HepG2 (cell line): ENCODE results near the gene DCTN3. TPM values are rescaled to one million over a fixed set of nuclear protein-coding genes. Genes with fewer than 3 reads are reported as not detected.

Source experiments
- CBX2 ChIP-seq, 2 experiments: fragments of 200-600 bp in 1 of 2; sonication (generic); formaldehyde crosslinking in 1 of 2; IDR thresholded peaks; 2 replicates each; pipeline versions ENCODE4 v1.7.0 to v1.8.1; 2018 to 2022; ENCODE audit warnings: low read depth in 2 of 2, low read length in 1 of 2, mild to moderate bottlenecking in 1 of 2, missing genetic modification reagents in 1 of 2
- FOXJ3 ChIP-seq: sonication (generic); formaldehyde crosslinking; IDR thresholded peaks from 2 replicates; pipeline ENCODE4 v1.4.0; 2020; ENCODE audit warnings: missing genetic modification reagents, mild to moderate bottlenecking, borderline replicate concordance
- HOXA5 ChIP-seq: sonication (generic); formaldehyde crosslinking; IDR thresholded peaks from 2 replicates; pipeline ENCODE4 v1.4.0; 2020; ENCODE audit warnings: missing genetic modification reagents
- JUN ChIP-seq: sonication (generic); formaldehyde crosslinking; IDR thresholded peaks from 2 replicates; pipeline ENCODE4 v1.4.0; 2020; ENCODE audit warnings: mild to moderate bottlenecking, missing genetic modification reagents
- KDM4B ChIP-seq: sonication (generic); formaldehyde crosslinking; IDR thresholded peaks from 2 replicates; pipeline ENCODE4 v1.4.0; 2020; ENCODE audit warnings: missing genetic modification reagents
- MAFF ChIP-seq: IDR thresholded peaks from 2 replicates; pipeline ENCODE4 v1.6.1; 2011; ENCODE audit warnings: low read depth, low read length, improper control_type of control experiment
- MAFK ChIP-seq, 2 experiments: IDR thresholded peaks in 1 of 2; conservative IDR thresholded peaks in 1 of 2; 2 replicates each; pipeline ENCODE4 v1.6.1; 2011; ENCODE audit warnings: improper control_type of control experiment in 2 of 2, low read length in 2 of 2
- MXI1 ChIP-seq: IDR thresholded peaks from 3 replicates; pipeline ENCODE4 v1.6.1; 2012; ENCODE audit warnings: low read depth, low read length, inconsistent platforms, borderline replicate concordance
- NR2F1 ChIP-seq, 2 experiments: fragments of 450-650 bp in 1 of 2; formaldehyde crosslinking in 1 of 2; IDR thresholded peaks; 2 replicates each; pipeline versions ENCODE4 v1.5.0 to v1.6.1; 2016 to 2020; ENCODE audit warnings: mild to moderate bottlenecking in 1 of 2, missing compliant biosample characterization in 1 of 2, missing genetic modification reagents in 1 of 2, moderate library complexity in 1 of 2
- PATZ1 ChIP-seq: sonication (generic); formaldehyde crosslinking; IDR thresholded peaks from 2 replicates; pipeline ENCODE4 v1.4.0; 2020; ENCODE audit warnings: missing genetic modification reagents
- SMARCE1 ChIP-seq: fragments of 450-650 bp; IDR thresholded peaks from 2 replicates; pipeline ENCODE4 v1.6.1; 2017; ENCODE audit warnings: borderline replicate concordance
- SRF ChIP-seq: IDR thresholded peaks from 2 replicates; pipeline ENCODE4 v1.6.1; 2011; ENCODE audit warnings: mild to moderate bottlenecking, low read depth, low read length, moderate library complexity
- STAT5B ChIP-seq: sonication (generic); formaldehyde crosslinking; IDR thresholded peaks from 2 replicates; pipeline ENCODE4 v1.4.0; 2020; ENCODE audit warnings: missing genetic modification reagents
- SUZ12 ChIP-seq: fragments of 150-350 bp; IDR thresholded peaks from 2 replicates; pipeline ENCODE4 v1.6.1; 2014; ENCODE audit warnings: low read depth, low read length
- THAP11 ChIP-seq: IDR thresholded peaks from 2 replicates; pipeline ENCODE4 v1.6.1; 2016; ENCODE audit warnings: missing biosample characterization, missing genetic modification reagents
- ZC3H4 ChIP-seq: sonication (generic); formaldehyde crosslinking; IDR thresholded peaks from 2 replicates; pipeline ENCODE4 v1.4.0; 2020; ENCODE audit warnings: missing genetic modification reagents, borderline replicate concordance
- ZFX ChIP-seq: sonication (generic); formaldehyde crosslinking; IDR thresholded peaks from 2 replicates; pipeline ENCODE4 v1.4.0; 2020; ENCODE audit warnings: mild to moderate bottlenecking, low read depth, missing genetic modification reagents, moderate library complexity
- ZNF121 ChIP-seq: sonication (generic); formaldehyde crosslinking; IDR thresholded peaks from 2 replicates; pipeline ENCODE4 v1.5.0; 2020; ENCODE audit warnings: mild to moderate bottlenecking, missing genetic modification reagents
- ZNF234 ChIP-seq: sonication (generic); formaldehyde crosslinking; conservative IDR thresholded peaks from 2 replicates; pipeline ENCODE4 v1.5.1; 2020; ENCODE audit warnings: mild to moderate bottlenecking, missing genetic modification reagents
- ZNF296 ChIP-seq: sonication (generic); formaldehyde crosslinking; conservative IDR thresholded peaks from 2 replicates; pipeline ENCODE4 v1.5.0; 2020; ENCODE audit warnings: mild to moderate bottlenecking, missing genetic modification reagents
- ZNF446 ChIP-seq: sonication (generic); formaldehyde crosslinking; IDR thresholded peaks from 2 replicates; pipeline ENCODE4 v1.5.0; 2020; ENCODE audit warnings: mild to moderate bottlenecking, missing genetic modification reagents
- ZNF510 ChIP-seq: sonication (generic); formaldehyde crosslinking; IDR thresholded peaks from 2 replicates; pipeline ENCODE4 v1.4.0; 2020; ENCODE audit warnings: low read depth, mild to moderate bottlenecking, missing genetic modification reagents
- ZNF607 ChIP-seq: sonication (generic); formaldehyde crosslinking; IDR thresholded peaks from 2 replicates; pipeline ENCODE4 v1.5.1; 2020; ENCODE audit warnings: missing genetic modification reagents, mild to moderate bottlenecking, borderline replicate concordance
- polyA plus RNA-seq, 8 experiments: library from polyadenylated mRNA; depleted of rRNA in 3 of 8; stranded (reverse) in 7 of 8; unstranded in 1 of 8; fragments of >200 nt; fragmentation: Illumina TruSeq in 4 of 8; extraction: Trizol in 4 of 8; gene quantifications; 2 replicates each; pipeline versions ENCODE4 v1.2.1 to v1.2.3, GENCODE V29; 2011 to 2016; ENCODE audit warnings: low read depth in 4 of 8, missing spikeins in 1 of 8, mixed read lengths in 1 of 8; ENCODE audit not compliant: insufficient read depth in 1 of 8
- total RNA-seq, 5 experiments: library from RNA; depleted of rRNA; stranded (reverse); fragments of >200 nt; fragmentation: Illumina TruSeq; extraction: Trizol; gene quantifications; 2 replicates each; pipeline ENCODE4 v1.2.3, GENCODE V29; 2016; ENCODE audit warnings: low read depth in 1 of 5
- TF ChIP-seq, protein P1 (sequence below): sonication (generic); formaldehyde crosslinking; IDR thresholded peaks from 2 replicates; pipeline ENCODE4 v1.5.1; 2020; ENCODE audit warnings: mild to moderate bottlenecking, moderate library complexity, missing genetic modification reagents
- TF ChIP-seq, protein P2 (sequence below): sonication (generic); formaldehyde crosslinking; IDR thresholded peaks from 2 replicates; pipeline ENCODE4; 2020; ENCODE audit warnings: missing genetic modification reagents, mild to moderate bottlenecking, borderline replicate concordance

DCTN3 gene
- total and polyA plus RNA-seq, 2 of the 13 experiments (the other 11 are each of a cell fraction or from before 2014, with no cell fraction given), result 27.4 to 34.5 TPM

- TF ChIP-seq, protein P1, sequence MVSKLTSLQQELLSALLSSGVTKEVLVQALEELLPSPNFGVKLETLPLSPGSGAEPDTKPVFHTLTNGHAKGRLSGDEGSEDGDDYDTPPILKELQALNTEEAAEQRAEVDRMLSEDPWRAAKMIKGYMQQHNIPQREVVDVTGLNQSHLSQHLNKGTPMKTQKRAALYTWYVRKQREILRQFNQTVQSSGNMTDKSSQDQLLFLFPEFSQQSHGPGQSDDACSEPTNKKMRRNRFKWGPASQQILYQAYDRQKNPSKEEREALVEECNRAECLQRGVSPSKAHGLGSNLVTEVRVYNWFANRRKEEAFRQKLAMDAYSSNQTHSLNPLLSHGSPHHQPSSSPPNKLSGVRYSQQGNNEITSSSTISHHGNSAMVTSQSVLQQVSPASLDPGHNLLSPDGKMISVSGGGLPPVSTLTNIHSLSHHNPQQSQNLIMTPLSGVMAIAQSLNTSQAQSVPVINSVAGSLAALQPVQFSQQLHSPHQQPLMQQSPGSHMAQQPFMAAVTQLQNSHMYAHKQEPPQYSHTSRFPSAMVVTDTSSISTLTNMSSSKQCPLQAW (CRISPR knock-in tag), result 0 out of 2 replicates have a peak, but pooled peaks have one; percentile 19
- TF ChIP-seq FOXJ3 (CRISPR knock-in tag) (no peak), ZNF607 (CRISPR knock-in tag) (no peak), SUZ12 (no peak), NR2F1 (CRISPR knock-in tag; IDR thresholded peaks at IDR 0.05) (no peak), ZFX (0 out of 2 replicates have a peak, but pooled peaks have one; percentile 34), ZNF234 (no peak), ZNF510 (CRISPR knock-in tag) (no peak), SRF (no peak), KDM4B (CRISPR knock-in tag) (no peak), ZNF296 (no peak), MAFF (no peak), THAP11 (CRISPR knock-in tag) (no peak), HOXA5 (CRISPR knock-in tag) (no peak), PATZ1 (CRISPR knock-in tag) (peak; percentile 38; the same call in 1 of the 2 replicates), ZNF121 (CRISPR knock-in tag) (peak; percentile 89), ZC3H4 (CRISPR knock-in tag) (no peak), SMARCE1 (no peak), STAT5B (CRISPR knock-in tag) (no peak), ZNF446 (CRISPR knock-in tag) (no peak), MAFK (conservative IDR thresholded peaks at IDR 0.05 in 1 of 2, IDR thresholded peaks at IDR 0.05 in 1 of 2; ENCODE audit: low read length in 2 of 2) (no peak), JUN (no peak), MXI1 (no peak), CBX2 (IDR thresholded peaks at IDR 0.05; ENCODE audit: low read depth, low read length) (no peak), CBX2 (CRISPR knock-in tag; IDR thresholded peaks at IDR 0.05; ENCODE audit: low read depth) (no peak)
- TF ChIP-seq, protein P2, sequence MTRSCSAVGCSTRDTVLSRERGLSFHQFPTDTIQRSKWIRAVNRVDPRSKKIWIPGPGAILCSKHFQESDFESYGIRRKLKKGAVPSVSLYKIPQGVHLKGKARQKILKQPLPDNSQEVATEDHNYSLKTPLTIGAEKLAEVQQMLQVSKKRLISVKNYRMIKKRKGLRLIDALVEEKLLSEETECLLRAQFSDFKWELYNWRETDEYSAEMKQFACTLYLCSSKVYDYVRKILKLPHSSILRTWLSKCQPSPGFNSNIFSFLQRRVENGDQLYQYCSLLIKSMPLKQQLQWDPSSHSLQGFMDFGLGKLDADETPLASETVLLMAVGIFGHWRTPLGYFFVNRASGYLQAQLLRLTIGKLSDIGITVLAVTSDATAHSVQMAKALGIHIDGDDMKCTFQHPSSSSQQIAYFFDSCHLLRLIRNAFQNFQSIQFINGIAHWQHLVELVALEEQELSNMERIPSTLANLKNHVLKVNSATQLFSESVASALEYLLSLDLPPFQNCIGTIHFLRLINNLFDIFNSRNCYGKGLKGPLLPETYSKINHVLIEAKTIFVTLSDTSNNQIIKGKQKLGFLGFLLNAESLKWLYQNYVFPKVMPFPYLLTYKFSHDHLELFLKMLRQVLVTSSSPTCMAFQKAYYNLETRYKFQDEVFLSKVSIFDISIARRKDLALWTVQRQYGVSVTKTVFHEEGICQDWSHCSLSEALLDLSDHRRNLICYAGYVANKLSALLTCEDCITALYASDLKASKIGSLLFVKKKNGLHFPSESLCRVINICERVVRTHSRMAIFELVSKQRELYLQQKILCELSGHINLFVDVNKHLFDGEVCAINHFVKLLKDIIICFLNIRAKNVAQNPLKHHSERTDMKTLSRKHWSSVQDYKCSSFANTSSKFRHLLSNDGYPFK (CRISPR knock-in tag), result no peak
These were observed 13.7 kb upstream of the DCTN3 start (continued) for GRCh38 chr9:34633851-34634550.
